ENCODE data around the gene GAK. TPM values are rescaled to one million over a fixed set of nuclear protein-coding genes. Genes with fewer than 3 reads are reported as not detected.
A peak's percentile ranks its signal among the peaks of the same experiment; 100 is the strongest.

The GAK gene
- polyA plus RNA-seq, 1 donor, result 96.1 TPM

GRCh38 chr4:878796-879728 is 53.1 kb downstream of the GAK start:
- no peaks in the 10 kb centered on the region for H3K4me1 ChIP-seq (ENCODE audit: control insufficient read depth, insufficient read depth, low read length)
- H3K4me3 ChIP-seq (ENCODE audit: low read length), result no peak overlapping the region
- no peaks in the 10 kb centered on the region for H3K27me3 ChIP-seq (ENCODE audit: control insufficient read depth, insufficient read depth, low read length)
- no peaks in the 10 kb centered on the region for H3K9me3 ChIP-seq (ENCODE audit: control insufficient read depth, low read depth, low read length)
- DNase-seq, result no peak
- H3K36me3 ChIP-seq (ENCODE audit: control insufficient read depth, insufficient read depth, low read length), result peaks cover 89% of the 10 kb centered on the region
- no peak overlapping the region for H3K27ac ChIP-seq (ENCODE audit: low read length)
- WGBS (ENCODE audit: insufficient coverage, low lambda C conversion rate), result no CpG with 5 or more reads among the region's 23 CpGs

DNA sequence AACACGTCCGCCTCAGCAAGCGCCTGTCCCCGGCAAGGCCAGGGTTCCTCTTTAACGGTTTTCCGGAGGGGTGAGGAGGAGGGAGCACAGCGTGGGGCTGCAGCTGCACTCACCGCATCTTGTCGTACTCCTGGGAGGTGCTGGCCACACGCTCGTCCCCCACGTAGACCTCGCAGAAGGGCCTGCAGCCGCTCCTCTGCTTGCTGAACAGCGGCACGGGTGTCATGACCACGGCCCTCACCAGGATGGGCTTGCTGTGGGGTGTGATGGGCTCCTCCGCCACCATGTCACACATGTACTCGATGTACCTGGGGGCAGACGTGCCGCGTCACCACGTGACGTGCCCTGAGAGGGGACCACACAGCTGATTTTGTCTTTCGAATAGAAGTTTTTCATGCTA is 54.6 kb downstream of the GAK start:
- WGBS (ENCODE audit: insufficient coverage, low lambda C conversion rate), result 100% methylated on average over 4 of the region's 25 CpGs
- H3K27ac ChIP-seq (ENCODE audit: low read length), result no peak overlapping the region
- H3K9me3 ChIP-seq (ENCODE audit: control insufficient read depth, low read depth, low read length), result no peaks in the 10 kb centered on the region
- peaks cover 82% of the 10 kb centered on the region for H3K36me3 ChIP-seq (ENCODE audit: control insufficient read depth, insufficient read depth, low read length)
- no peaks in the 10 kb centered on the region for H3K27me3 ChIP-seq (ENCODE audit: control insufficient read depth, insufficient read depth, low read length)
- no peak overlapping the region for H3K4me3 ChIP-seq (ENCODE audit: low read length)
- no peak for DNase-seq
- H3K4me1 ChIP-seq (ENCODE audit: control insufficient read depth, insufficient read depth, low read length), result no peaks in the 10 kb centered on the region

GRCh38 chr4:876780-877179 is 55.3 kb downstream of the GAK start:
- H3K4me3 ChIP-seq (ENCODE audit: low read length), result no peak overlapping the region
- peaks cover 80% of the 10 kb centered on the region for H3K36me3 ChIP-seq (ENCODE audit: control insufficient read depth, insufficient read depth, low read length)
- no peaks in the 10 kb centered on the region for H3K9me3 ChIP-seq (ENCODE audit: control insufficient read depth, low read depth, low read length)
- no peaks in the 10 kb centered on the region for H3K4me1 ChIP-seq (ENCODE audit: control insufficient read depth, insufficient read depth, low read length)
- no peak overlapping the region for H3K27ac ChIP-seq (ENCODE audit: low read length)
- H3K27me3 ChIP-seq (ENCODE audit: control insufficient read depth, insufficient read depth, low read length), result no peaks in the 10 kb centered on the region
- WGBS (ENCODE audit: insufficient coverage, low lambda C conversion rate), result no CpG with 5 or more reads among the region's 24 CpGs
- no peak for DNase-seq

DNA sequence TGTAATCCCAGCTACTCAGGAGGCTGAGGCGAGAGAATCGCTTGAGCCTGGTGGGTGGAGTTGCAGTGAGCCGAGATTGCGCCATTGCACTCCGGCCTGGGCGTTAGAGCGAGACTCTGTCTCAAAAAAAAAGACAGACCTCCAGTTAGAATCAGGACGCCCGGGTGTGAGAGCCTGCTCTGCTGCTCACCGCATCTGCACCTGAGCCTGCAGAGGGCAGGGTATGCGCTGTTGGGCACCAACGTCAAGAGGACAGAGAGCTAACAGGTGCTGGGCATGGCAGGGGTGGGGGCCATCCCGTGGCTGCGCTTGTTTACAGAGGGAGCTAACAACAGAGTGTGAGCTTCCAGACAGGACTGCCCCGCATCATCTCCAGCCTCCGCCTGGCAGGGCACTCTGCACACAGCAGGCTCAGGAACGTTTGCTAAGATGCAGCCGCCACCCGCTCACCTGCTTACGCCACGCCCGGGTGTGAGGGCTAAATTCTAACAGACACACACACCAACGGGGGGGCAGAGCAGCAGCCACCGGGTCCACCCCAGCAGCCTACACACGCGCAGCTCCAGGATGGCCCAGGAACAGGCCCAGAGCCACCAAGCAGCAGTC is 56.2 kb downstream of the GAK start:
- no peak overlapping the region for H3K4me3 ChIP-seq (ENCODE audit: low read length)
- H3K27ac ChIP-seq (ENCODE audit: low read length), result no peak overlapping the region
- H3K9me3 ChIP-seq (ENCODE audit: control insufficient read depth, low read depth, low read length), result no peaks in the 10 kb centered on the region
- DNase-seq, result no peak
- whole genome bisulfite sequencing (ENCODE audit: insufficient coverage, low lambda C conversion rate), result no CpG with 5 or more reads among the region's 26 CpGs
- peaks cover 78% of the 10 kb centered on the region for H3K36me3 ChIP-seq (ENCODE audit: control insufficient read depth, insufficient read depth, low read length)
- H3K27me3 ChIP-seq (ENCODE audit: control insufficient read depth, insufficient read depth, low read length), result no peaks in the 10 kb centered on the region
- no peaks in the 10 kb centered on the region for H3K4me1 ChIP-seq (ENCODE audit: control insufficient read depth, insufficient read depth, low read length)

GRCh38 chr4:874971-875817 is 56.9 kb downstream of the GAK start:
- DNase-seq, result peak in 1 of 2 donors; percentile 29
- Histone ChIP-seq H3K36me3 (ENCODE audit: control insufficient read depth, insufficient read depth, low read length) (peaks cover 78% of the 10 kb centered on the region), H3K27ac (ENCODE audit: low read length) (no peak overlapping the region), H3K4me3 (ENCODE audit: low read length) (no peak overlapping the region), H3K4me1 (ENCODE audit: control insufficient read depth, insufficient read depth, low read length) (no peaks in the 10 kb centered on the region), H3K9me3 (ENCODE audit: control insufficient read depth, low read depth, low read length) (no peaks in the 10 kb centered on the region), H3K27me3 (ENCODE audit: control insufficient read depth, insufficient read depth, low read length) (no peaks in the 10 kb centered on the region)
- 97% methylated on average over 5 of the region's 17 CpGs for WGBS (ENCODE audit: insufficient coverage, low lambda C conversion rate)

DNA sequence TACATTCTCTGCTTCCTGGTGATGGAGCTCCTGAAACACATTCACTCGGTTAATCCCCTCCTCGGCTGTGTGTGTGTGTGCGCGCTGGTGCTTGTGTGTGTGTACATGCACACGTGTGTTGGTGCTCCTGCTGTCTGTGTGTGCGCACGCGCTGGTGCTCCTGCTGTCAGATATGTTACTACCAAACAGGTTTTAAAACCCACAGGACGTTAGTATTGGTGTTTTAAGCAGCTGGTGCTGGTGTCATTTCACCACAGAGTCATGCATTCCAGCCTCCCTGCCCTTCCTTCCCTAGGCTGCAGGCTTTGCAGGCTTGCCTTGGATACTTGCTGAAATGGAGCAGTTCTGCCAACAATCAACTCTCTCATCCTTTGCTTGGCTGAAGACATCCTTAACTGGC is 58.1 kb downstream of the GAK start:
- no CpG with 5 or more reads among the region's 9 CpGs for WGBS (ENCODE audit: insufficient coverage, low lambda C conversion rate)
- H3K36me3 ChIP-seq (ENCODE audit: control insufficient read depth, insufficient read depth, low read length), result peaks cover 71% of the 10 kb centered on the region
- no peaks in the 10 kb centered on the region for H3K27me3 ChIP-seq (ENCODE audit: control insufficient read depth, insufficient read depth, low read length)
- H3K4me1 ChIP-seq (ENCODE audit: control insufficient read depth, insufficient read depth, low read length), result no peaks in the 10 kb centered on the region
- H3K9me3 ChIP-seq (ENCODE audit: control insufficient read depth, low read depth, low read length), result no peaks in the 10 kb centered on the region
- no peak for DNase-seq
- no peak overlapping the region for H3K27ac ChIP-seq (ENCODE audit: low read length)
- no peak overlapping the region for H3K4me3 ChIP-seq (ENCODE audit: low read length)

- no peak for DNase-seq
- Histone ChIP-seq H3K4me1 (ENCODE audit: control insufficient read depth, insufficient read depth, low read length) (no peaks in the 10 kb centered on the region), H3K4me3 (ENCODE audit: low read length) (no peak overlapping the region), H3K36me3 (ENCODE audit: control insufficient read depth, insufficient read depth, low read length) (peaks cover 75% of the 10 kb centered on the region), H3K27me3 (ENCODE audit: control insufficient read depth, insufficient read depth, low read length) (no peaks in the 10 kb centered on the region), H3K9me3 (ENCODE audit: control insufficient read depth, low read depth, low read length) (no peaks in the 10 kb centered on the region), H3K27ac (ENCODE audit: low read length) (no peak overlapping the region)
- no CpG with 5 or more reads among the region's 43 CpGs for WGBS (ENCODE audit: insufficient coverage, low lambda C conversion rate)
Observed at GRCh38 chr4:872241-872981, 59.7 kb downstream of the GAK start.

GRCh38 chr4:871484-871883 is 60.6 kb downstream of the GAK start:
- Histone ChIP-seq H3K4me1 (ENCODE audit: control insufficient read depth, insufficient read depth, low read length) (no peaks in the 10 kb centered on the region), H3K9me3 (ENCODE audit: control insufficient read depth, low read depth, low read length) (peaks cover 4% of the 10 kb centered on the region), H3K36me3 (ENCODE audit: control insufficient read depth, insufficient read depth, low read length) (peaks cover 75% of the 10 kb centered on the region), H3K4me3 (ENCODE audit: low read length) (no peak overlapping the region), H3K27me3 (ENCODE audit: control insufficient read depth, insufficient read depth, low read length) (no peaks in the 10 kb centered on the region), H3K27ac (ENCODE audit: low read length) (no peak overlapping the region)
- no peak for DNase-seq
- WGBS (ENCODE audit: insufficient coverage, low lambda C conversion rate), result no CpG with 5 or more reads among the region's 9 CpGs

DNA sequence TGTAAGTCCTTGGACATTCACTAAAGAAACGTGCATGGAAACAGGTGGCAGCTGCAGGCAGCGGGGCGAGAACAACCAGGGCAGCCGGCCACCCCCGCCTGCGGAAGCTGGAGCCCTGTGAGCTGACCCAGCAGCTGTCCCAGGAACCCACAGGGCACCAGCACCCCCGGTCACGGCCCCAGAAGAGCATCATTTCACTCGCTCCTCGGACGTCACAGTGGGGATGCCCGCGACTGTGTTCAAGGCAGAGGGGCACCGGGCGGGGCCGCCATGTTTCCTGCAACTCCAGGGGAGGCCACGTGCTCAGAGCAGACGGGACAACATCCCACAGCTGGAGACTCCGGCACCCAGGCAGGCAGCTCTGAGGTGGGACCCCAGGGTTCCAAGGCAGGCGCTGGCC is 61.2 kb downstream of the GAK start:
- no CpG with 5 or more reads among the region's 20 CpGs for WGBS (ENCODE audit: insufficient coverage, low lambda C conversion rate)
- peaks cover 73% of the 10 kb centered on the region for H3K36me3 ChIP-seq (ENCODE audit: control insufficient read depth, insufficient read depth, low read length)

GRCh38 chr4:869776-870175 is 62.3 kb downstream of the GAK start:
- Histone ChIP-seq H3K9me3 (ENCODE audit: control insufficient read depth, low read depth, low read length) (peaks cover 4% of the 10 kb centered on the region), H3K36me3 (ENCODE audit: control insufficient read depth, insufficient read depth, low read length) (peaks cover 75% of the 10 kb centered on the region), H3K27me3 (ENCODE audit: control insufficient read depth, insufficient read depth, low read length) (no peaks in the 10 kb centered on the region), H3K4me1 (ENCODE audit: control insufficient read depth, insufficient read depth, low read length) (no peaks in the 10 kb centered on the region), H3K4me3 (ENCODE audit: low read length) (no peak overlapping the region), H3K27ac (ENCODE audit: low read length) (no peak overlapping the region)
- DNase-seq, result no peak
- WGBS (ENCODE audit: insufficient coverage, low lambda C conversion rate), result no CpG with 5 or more reads among the region's 15 CpGs

More for the DNA sequence above, 61.2 kb downstream of the GAK start:
- peaks cover 4% of the 10 kb centered on the region for H3K9me3 ChIP-seq (ENCODE audit: control insufficient read depth, low read depth, low read length)
- H3K27me3 ChIP-seq (ENCODE audit: control insufficient read depth, insufficient read depth, low read length), result no peaks in the 10 kb centered on the region
- no peak overlapping the region for H3K4me3 ChIP-seq (ENCODE audit: low read length)
- DNase-seq, result no peak
- H3K27ac ChIP-seq (ENCODE audit: low read length), result no peak overlapping the region
- H3K4me1 ChIP-seq (ENCODE audit: control insufficient read depth, insufficient read depth, low read length), result no peaks in the 10 kb centered on the region
